Measurements from ENCODE around the gene PBX1.

Gene PBX1

GRCh38 chr1:164695956-164696665 is 137.1 kb downstream of the PBX1 start:
- DNase-seq (ENCODE audit: low read depth, low spot score): no peak

- no peak for DNase-seq (ENCODE audit: low read depth, low spot score)
Measured at GRCh38 chr1:164699815-164700491, 141.0 kb downstream of the PBX1 start.

GRCh38 chr1:164700683-164701082 is 141.7 kb downstream of the PBX1 start:
- DNase-seq (ENCODE audit: low read depth, low spot score): no peak

- no peak for DNase-seq (ENCODE audit: low read depth, low spot score)
Measured at GRCh38 chr1:164701189-164701761, 142.3 kb downstream of the PBX1 start.

- no peak for DNase-seq (ENCODE audit: low read depth, low spot score)
Measured at GRCh38 chr1:164702216-164702615, 143.2 kb downstream of the PBX1 start.

GRCh38 chr1:164702664-164703063 is 143.7 kb downstream of the PBX1 start:
- DNase-seq (ENCODE audit: low read depth, low spot score): no peak

GRCh38 chr1:164703463-164703862 is 144.5 kb downstream of the PBX1 start:
- DNase-seq (ENCODE audit: low read depth, low spot score): no peak

GRCh38 chr1:164703960-164704411 is 145.0 kb downstream of the PBX1 start:
- no peak for DNase-seq (ENCODE audit: low read depth, low spot score)

GRCh38 chr1:164704954-164705353 is 146.0 kb downstream of the PBX1 start:
- DNase-seq (ENCODE audit: low read depth, low spot score): no peak

- no peak for DNase-seq (ENCODE audit: low read depth, low spot score)
Measured at GRCh38 chr1:164706606-164706987, 147.6 kb downstream of the PBX1 start.

- DNase-seq (ENCODE audit: low read depth, low spot score): no peak
Measured at GRCh38 chr1:164707868-164708331, 148.9 kb downstream of the PBX1 start.

- DNase-seq (ENCODE audit: low read depth, low spot score): no peak
Measured at GRCh38 chr1:164708596-164708995, 149.6 kb downstream of the PBX1 start.

- no peak for DNase-seq (ENCODE audit: low read depth, low spot score)
Measured at GRCh38 chr1:164709126-164709525, 150.1 kb downstream of the PBX1 start.

- no peak for DNase-seq (ENCODE audit: low read depth, low spot score)
Measured at GRCh38 chr1:164709541-164710278, 150.7 kb downstream of the PBX1 start.

GRCh38 chr1:164712131-164713036 is 153.4 kb downstream of the PBX1 start:
- DNase-seq (ENCODE audit: low read depth, low spot score): no peak

GRCh38 chr1:164713456-164714207 is 154.6 kb downstream of the PBX1 start:
- no peak for DNase-seq (ENCODE audit: low read depth, low spot score)

GRCh38 chr1:164716992-164717703 is 158.2 kb downstream of the PBX1 start:
- DNase-seq (ENCODE audit: low read depth, low spot score): no peak

GRCh38 chr1:164718821-164719220 is 159.8 kb downstream of the PBX1 start:
- DNase-seq (ENCODE audit: low read depth, low spot score): no peak

GRCh38 chr1:164719676-164720439 is 160.9 kb downstream of the PBX1 start:
- no peak for DNase-seq (ENCODE audit: low read depth, low spot score)
